CD4-positive, alpha-beta T cell (primary cell): ENCODE data around the gene WNT9A. TPM values are rescaled to one million over a fixed set of nuclear protein-coding genes. Genes with fewer than 3 reads are reported as not detected.
"Not testable (repeated sequence)": the region's sequence is repeated elsewhere in the genome, so short reads cannot be mapped to it uniquely, and the experiment has no call there.

Experiments
- ATAC-seq: fragments of 200-7000 bp; cut with Tn5 transposase; one replicate; pipeline ENCODE4 v1.10.0; 2022; ENCODE audit warnings: mild to moderate bottlenecking; ENCODE audit not compliant: poor library complexity
- CTCF ChIA-PET: fragments of 350-600 bp; sonication (Branson Sonifier 250); formaldehyde crosslinking; loops from one replicate; lab custom pipeline; 2021; ENCODE audit warnings: antibody characterized with exemption, inconsistent platforms; lab: Charles Lee
- POLR2A ChIA-PET: fragments of 350-600 bp; sonication (Branson Sonifier 250); formaldehyde crosslinking; loops from one replicate; lab custom pipeline; 2021; ENCODE audit warnings: antibody characterized with exemption, inconsistent platforms; lab: Charles Lee
- DNase-seq, 14 experiments: peaks; one replicate each; pipeline ENCODE4 v3.0.0-alpha.2; 2013 to 2020; ENCODE audit warnings: mixed read lengths in 2 of 14
- H3K27ac ChIP-seq, 2 donors: one replicate each; pipeline versions ENCODE4 v1.5.1 to v1.7.0; 2013; ENCODE audit warnings: low read length in 2 of 2, low read depth in 1 of 2, mild to moderate bottlenecking in 1 of 2
- H3K27me3 ChIP-seq, 2 experiments: 1 replicate in 1 of 2; 2 replicates in 1 of 2; pipeline versions ENCODE4 v1.6.1 to v1.7.0; 2013; ENCODE audit warnings: low read length in 2 of 2, control low read depth in 1 of 2, mild to moderate bottlenecking in 1 of 2, moderate library complexity in 1 of 2; ENCODE audit not compliant: insufficient read depth in 2 of 2, control insufficient read depth in 1 of 2
- H3K36me3 ChIP-seq: one replicate; pipeline ENCODE4 v1.6.1; 2013; ENCODE audit warnings: low read length, control low read depth; ENCODE audit not compliant: insufficient read depth
- H3K4me1 ChIP-seq: one replicate; pipeline ENCODE4 v1.6.1; 2013; ENCODE audit warnings: low read length, control low read depth; ENCODE audit not compliant: insufficient read depth
- H3K4me3 ChIP-seq: one replicate; pipeline ENCODE4 v1.5.1; 2013; ENCODE audit warnings: mild to moderate bottlenecking, low read length, moderate library complexity
- H3K9me3 ChIP-seq, 2 experiments: 1 replicate in 1 of 2; 2 replicates in 1 of 2; pipeline versions ENCODE4 v1.6.1 to v1.7.0; 2013; ENCODE audit warnings: low read length in 2 of 2, mild to moderate bottlenecking in 2 of 2, control low read depth in 1 of 2, moderate library complexity in 1 of 2; ENCODE audit not compliant: control insufficient read depth in 1 of 2, insufficient read depth in 1 of 2
- H3K27ac Mint-ChIP-seq: one replicate; pipeline ENCODE4 v1.8.0; 2020; ENCODE audit warnings: mixed read lengths
- H3K27me3 Mint-ChIP-seq: one replicate; pipeline ENCODE4 v1.8.0; 2021; ENCODE audit warnings: mixed read lengths
- H3K36me3 Mint-ChIP-seq: one replicate; pipeline ENCODE4 v1.8.0; 2021; ENCODE audit warnings: low read depth, mixed read lengths
- H3K4me1 Mint-ChIP-seq: one replicate; pipeline ENCODE4 v1.8.0; 2021; ENCODE audit warnings: low read depth, mixed read lengths
- H3K4me3 Mint-ChIP-seq: one replicate; pipeline ENCODE4 v1.8.0; 2020; ENCODE audit warnings: mild to moderate bottlenecking, mixed read lengths
- H3K9me3 Mint-ChIP-seq: one replicate; pipeline ENCODE4 v1.8.0; 2020; ENCODE audit warnings: mixed read lengths
- CTCF ChIP-seq: fragments of 200-600 bp; IDR thresholded peaks from one replicate; pipeline ENCODE4 v1.8.0; 2022; ENCODE audit warnings: antibody characterized with exemption, mild to moderate bottlenecking
- intact Hi-C, 2 experiments: fragments of 100-400 bp; cut with DNase I in 1 of 2; cut with micrococcal nuclease in 1 of 2; formaldehyde crosslinking; loops; one replicate each; pipeline versions ENCODE4 v1.15.1 to v1.9.0; 2023 to 2025; cut with DNase I, micrococcal nuclease
- total RNA-seq, 174 experiments: library from RNA in 2 of 174; stranded (reverse) in 2 of 174; gene quantifications; one replicate each; pipeline ENCODE4 v1.2.3 and lab custom pipeline; 2021 to 2026

The WNT9A gene
- total RNA-seq, 2 experiments from 2014 or later: not detected

GRCh38 chr1:227994632-227995300 lies 47.0 kb upstream of the WNT9A start:
- peak in 1 of 14 experiments; percentile 10 for DNase-seq
- no peak overlapping the region for H3K27ac Mint-ChIP-seq
- intact Hi-C loops: loop anchor here in 1 of 2 experiments (10.0 kb wide), 1 partner anchor 110 kb away; the partner anchor contains the start of genes C1orf35 and MRPL55
- H3K9me3 Mint-ChIP-seq: peaks cover 7% of the 10 kb centered on the region
- Histone ChIP-seq H3K27me3 (peaks cover 0 to 2% of the 10 kb centered on the region in 2 experiments), H3K27ac (no peak overlapping the region), H3K4me3 (no peak overlapping the region), H3K36me3 (no peaks in the 10 kb centered on the region), H3K4me1 (no peaks in the 10 kb centered on the region), H3K9me3 (peaks cover 21% of the 10 kb centered on the region in 2 experiments)
- H3K27me3 Mint-ChIP-seq: peaks cover 21% of the 10 kb centered on the region
- H3K4me1 Mint-ChIP-seq: no peaks in the 10 kb centered on the region
- no peak for ATAC-seq
- no peak for TF ChIP-seq CTCF
- no peak overlapping the region for H3K4me3 Mint-ChIP-seq
- no peaks in the 10 kb centered on the region for H3K36me3 Mint-ChIP-seq
- ChIA-PET CTCF (no interaction called here), POLR2A (no interaction called here)

GRCh38 chr1:227987181-227987580 lies 39.4 kb upstream of the WNT9A start:
- peaks cover 43% of the 10 kb centered on the region for H3K27me3 Mint-ChIP-seq
- ChIA-PET CTCF (no interaction called here), POLR2A (no interaction called here)
- H3K36me3 Mint-ChIP-seq: no peaks in the 10 kb centered on the region
- H3K9me3 Mint-ChIP-seq: peaks cover 6% of the 10 kb centered on the region
- DNase-seq: no peak
- Histone ChIP-seq H3K9me3 (peaks cover 0 to 8% of the 10 kb centered on the region in 2 experiments), H3K4me1 (no peaks in the 10 kb centered on the region), H3K4me3 (no peak overlapping the region), H3K27ac (no peak overlapping the region), H3K36me3 (no peaks in the 10 kb centered on the region), H3K27me3 (peaks cover 4 to 18% of the 10 kb centered on the region in 2 experiments)
- no peak for TF ChIP-seq CTCF
- H3K4me3 Mint-ChIP-seq: no peak overlapping the region
- H3K4me1 Mint-ChIP-seq: no peaks in the 10 kb centered on the region
- no peak for ATAC-seq
- intact Hi-C loops: no loop called here
- no peak overlapping the region for H3K27ac Mint-ChIP-seq

GRCh38 chr1:227975583-227976283 lies 28.0 kb upstream of the WNT9A start:
- H3K4me3 Mint-ChIP-seq, H3K27ac Mint-ChIP-seq, H3K9me3 Mint-ChIP-seq, H3K4me1 ChIP-seq, H3K4me3 ChIP-seq, H3K27me3 ChIP-seq, H3K36me3 ChIP-seq, H3K27ac ChIP-seq, H3K36me3 Mint-ChIP-seq, DNase-seq, ATAC-seq, H3K4me1 Mint-ChIP-seq, CTCF ChIA-PET, H3K27me3 Mint-ChIP-seq, H3K9me3 ChIP-seq, POLR2A ChIA-PET, intact Hi-C loops: not testable (repeated sequence)

GRCh38 chr1:227973724-227974288 lies 26.1 kb upstream of the WNT9A start:
- H3K9me3 Mint-ChIP-seq, DNase-seq, H3K4me3 Mint-ChIP-seq, H3K4me1 Mint-ChIP-seq, H3K27ac ChIP-seq, intact Hi-C loops, H3K4me3 ChIP-seq, H3K27me3 ChIP-seq, CTCF ChIA-PET, H3K4me1 ChIP-seq, H3K27me3 Mint-ChIP-seq, H3K27ac Mint-ChIP-seq, ATAC-seq, H3K9me3 ChIP-seq, POLR2A ChIA-PET, H3K36me3 Mint-ChIP-seq, H3K36me3 ChIP-seq: not testable (repeated sequence)

DNA sequence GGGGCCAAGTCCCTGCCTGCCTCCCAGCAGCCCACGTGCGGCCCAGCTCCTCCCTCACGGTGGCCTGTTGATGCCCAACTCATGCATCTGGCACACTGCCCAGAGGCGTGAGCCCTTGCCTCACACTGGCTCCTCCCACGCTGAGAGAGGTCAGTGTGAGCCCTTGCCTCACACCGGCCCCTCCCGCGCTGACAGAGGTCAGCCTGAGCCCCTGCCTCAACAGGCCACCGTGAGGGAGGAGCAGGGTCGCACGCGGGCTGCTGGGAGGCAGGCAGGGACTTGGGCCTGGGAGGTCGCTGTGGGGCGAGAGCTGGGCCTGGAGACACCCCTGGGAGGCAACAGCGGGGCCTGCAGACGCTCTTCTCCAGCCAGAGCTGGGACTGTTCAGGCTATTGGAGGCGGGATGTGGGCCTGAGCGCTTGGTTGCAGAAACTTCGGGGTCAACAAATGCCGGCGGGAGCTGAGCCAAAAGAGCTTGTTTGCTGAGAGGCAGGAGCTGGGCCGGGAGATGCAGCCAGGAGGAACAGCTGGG lies 25.2 kb upstream of the WNT9A start:
- H3K9me3 ChIP-seq, H3K4me3 ChIP-seq, H3K27ac Mint-ChIP-seq, H3K4me1 ChIP-seq, POLR2A ChIA-PET, DNase-seq, H3K4me1 Mint-ChIP-seq, intact Hi-C loops, CTCF ChIA-PET, ATAC-seq, H3K27ac ChIP-seq, H3K9me3 Mint-ChIP-seq, H3K36me3 ChIP-seq, H3K4me3 Mint-ChIP-seq, H3K27me3 ChIP-seq, H3K27me3 Mint-ChIP-seq, H3K36me3 Mint-ChIP-seq: not testable (repeated sequence)
